Activated T-helper 1 cell treated with Interleukin-2 at 50 U/mL for 16 hours (primary cell): ENCODE measurements around the gene ANKRA2.
A peak's percentile ranks its signal among the peaks of the same experiment; 100 is the strongest.

Source experiments
- DNase-seq: peaks from one replicate; pipeline ENCODE4 v3.0.0-alpha.2; 2020; ENCODE audit warnings: low read depth

The ANKRA2 gene

GRCh38 chr5:73565139-73565968 lies at the start of gene ANKRA2, which contains the start of gene UTP15:
Gene ANKRA2 (minus strand): TSS chr5:73565639. CDS start chr5:73562881, 2,758 bp downstream.
Gene UTP15 (plus strand): TSS chr5:73565743. CDS start chr5:73567345, 1,602 bp downstream.
- DNase-seq: peak; percentile 96

GRCh38 chr5:73615085-73615484 lies 49.6 kb upstream of the ANKRA2 start:
- no peak for DNase-seq

GRCh38 chr5:73612799-73613198 lies 47.4 kb upstream of the ANKRA2 start:
- DNase-seq: no peak

- no peak for DNase-seq
Observed at GRCh38 chr5:73607228-73607627, 41.8 kb upstream of the ANKRA2 start.

- no peak for DNase-seq
Observed at GRCh38 chr5:73606206-73606753, 40.8 kb upstream of the ANKRA2 start.

- no peak for DNase-seq
Observed at GRCh38 chr5:73605223-73606087, 40.0 kb upstream of the ANKRA2 start.

- DNase-seq: no peak
Observed at GRCh38 chr5:73603998-73604397, 38.6 kb upstream of the ANKRA2 start.

GRCh38 chr5:73599380-73599779 lies 33.9 kb upstream of the ANKRA2 start:
- no peak for DNase-seq

GRCh38 chr5:73596705-73597328 lies 31.4 kb upstream of the ANKRA2 start:
- DNase-seq: no peak

- DNase-seq: no peak
Observed at GRCh38 chr5:73592551-73592950, 27.1 kb upstream of the ANKRA2 start.

- DNase-seq: no peak
Observed at GRCh38 chr5:73591698-73592501, 26.5 kb upstream of the ANKRA2 start.

- DNase-seq: no peak
Observed at GRCh38 chr5:73591102-73591695, 25.8 kb upstream of the ANKRA2 start.

- DNase-seq: no peak
Observed at GRCh38 chr5:73587923-73588322, 22.5 kb upstream of the ANKRA2 start.

GRCh38 chr5:73582285-73583145 lies 17.1 kb upstream of the ANKRA2 start:
- DNase-seq: no peak

GRCh38 chr5:73565969-73566547 lies 619 bp upstream of the ANKRA2 start:
- no peak for DNase-seq

- no peak for DNase-seq
Observed at GRCh38 chr5:73564675-73565074, 764 bp downstream of the ANKRA2 start.

- DNase-seq: no peak
Observed at GRCh38 chr5:73564018-73564417, 1.4 kb downstream of the ANKRA2 start.

- DNase-seq: no peak
Observed at GRCh38 chr5:73558950-73559349, 6.5 kb downstream of the ANKRA2 start.

GRCh38 chr5:73552642-73553041 lies 12.8 kb downstream of the ANKRA2 start:
- DNase-seq: no peak

GRCh38 chr5:73550016-73550415 lies 15.4 kb downstream of the ANKRA2 start:
- DNase-seq: no peak
